ENCODE data around the gene ZRSR2.
A peak's percentile ranks its signal among the peaks of the same experiment; 100 is the strongest.

The ZRSR2 gene

DNA sequence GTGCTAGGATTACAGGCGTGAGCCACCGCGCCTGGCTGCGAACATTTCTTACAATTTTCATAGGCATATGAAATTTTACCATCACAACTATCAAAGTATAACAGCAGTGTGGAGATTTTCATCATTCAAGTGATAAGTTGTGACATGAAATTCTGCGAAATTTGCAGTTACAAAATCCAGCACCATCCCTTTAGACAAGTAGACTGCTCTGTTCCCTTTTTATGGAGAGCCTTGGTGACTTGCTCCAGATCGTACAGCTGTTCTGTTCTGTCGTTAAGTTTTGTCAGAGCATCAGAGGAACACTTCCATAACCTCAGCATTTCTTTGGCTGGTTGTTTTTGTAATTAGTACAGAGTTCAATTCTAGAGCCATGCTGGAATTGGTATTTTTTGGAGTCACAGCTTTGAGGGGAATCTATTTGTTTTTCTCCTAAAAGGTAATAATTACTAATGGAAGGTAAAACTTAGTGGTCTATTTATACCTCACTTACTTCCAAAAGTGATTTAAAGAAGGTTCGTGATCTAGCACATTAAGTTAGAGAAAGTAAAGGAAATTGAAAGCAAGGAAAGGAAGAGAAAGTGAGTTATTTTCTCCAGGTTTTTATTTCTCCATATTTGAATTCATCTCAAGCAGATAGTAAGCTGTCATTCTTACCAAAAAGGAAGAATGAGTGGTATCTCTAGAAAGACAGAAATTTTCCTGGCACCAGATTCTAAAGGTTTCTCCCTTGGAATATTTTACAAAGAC, 22.1 kb downstream of the ZRSR2 start:
- no peak for TF ChIP-seq EP300 (IDR thresholded peaks at IDR 0.05; ENCODE audit: borderline replicate concordance)
- TF ChIP-seq EGR1 (IDR thresholded peaks at IDR 0.05): no peak
- TF ChIP-seq RAD21 (IDR thresholded peaks at IDR 0.05; ENCODE audit: low read depth): no peak
- no peak for TF ChIP-seq TAF1 (IDR thresholded peaks at IDR 0.05; ENCODE audit: low read depth)
- TF ChIP-seq ZBTB7A (IDR thresholded peaks at IDR 0.05; ENCODE audit: low read depth): no peak
- TF ChIP-seq, protein P1, sequence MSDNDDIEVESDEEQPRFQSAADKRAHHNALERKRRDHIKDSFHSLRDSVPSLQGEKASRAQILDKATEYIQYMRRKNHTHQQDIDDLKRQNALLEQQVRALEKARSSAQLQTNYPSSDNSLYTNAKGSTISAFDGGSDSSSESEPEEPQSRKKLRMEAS (IDR thresholded peaks at IDR 0.05): no peak
- no peak for TF ChIP-seq TCF12 (IDR thresholded peaks at IDR 0.05; ENCODE audit: low read depth)
- TF ChIP-seq CREB1 (IDR thresholded peaks at IDR 0.05; ENCODE audit: low read depth): no peak
- no peak for TF ChIP-seq NFIC (IDR thresholded peaks at IDR 0.05)
- TF ChIP-seq, protein P2, sequence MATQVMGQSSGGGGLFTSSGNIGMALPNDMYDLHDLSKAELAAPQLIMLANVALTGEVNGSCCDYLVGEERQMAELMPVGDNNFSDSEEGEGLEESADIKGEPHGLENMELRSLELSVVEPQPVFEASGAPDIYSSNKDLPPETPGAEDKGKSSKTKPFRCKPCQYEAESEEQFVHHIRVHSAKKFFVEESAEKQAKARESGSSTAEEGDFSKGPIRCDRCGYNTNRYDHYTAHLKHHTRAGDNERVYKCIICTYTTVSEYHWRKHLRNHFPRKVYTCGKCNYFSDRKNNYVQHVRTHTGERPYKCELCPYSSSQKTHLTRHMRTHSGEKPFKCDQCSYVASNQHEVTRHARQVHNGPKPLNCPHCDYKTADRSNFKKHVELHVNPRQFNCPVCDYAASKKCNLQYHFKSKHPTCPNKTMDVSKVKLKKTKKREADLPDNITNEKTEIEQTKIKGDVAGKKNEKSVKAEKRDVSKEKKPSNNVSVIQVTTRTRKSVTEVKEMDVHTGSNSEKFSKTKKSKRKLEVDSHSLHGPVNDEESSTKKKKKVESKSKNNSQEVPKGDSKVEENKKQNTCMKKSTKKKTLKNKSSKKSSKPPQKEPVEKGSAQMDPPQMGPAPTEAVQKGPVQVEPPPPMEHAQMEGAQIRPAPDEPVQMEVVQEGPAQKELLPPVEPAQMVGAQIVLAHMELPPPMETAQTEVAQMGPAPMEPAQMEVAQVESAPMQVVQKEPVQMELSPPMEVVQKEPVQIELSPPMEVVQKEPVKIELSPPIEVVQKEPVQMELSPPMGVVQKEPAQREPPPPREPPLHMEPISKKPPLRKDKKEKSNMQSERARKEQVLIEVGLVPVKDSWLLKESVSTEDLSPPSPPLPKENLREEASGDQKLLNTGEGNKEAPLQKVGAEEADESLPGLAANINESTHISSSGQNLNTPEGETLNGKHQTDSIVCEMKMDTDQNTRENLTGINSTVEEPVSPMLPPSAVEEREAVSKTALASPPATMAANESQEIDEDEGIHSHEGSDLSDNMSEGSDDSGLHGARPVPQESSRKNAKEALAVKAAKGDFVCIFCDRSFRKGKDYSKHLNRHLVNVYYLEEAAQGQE (IDR thresholded peaks at IDR 0.05; ENCODE audit: low read depth): no peak
- TF ChIP-seq TEAD4 (IDR thresholded peaks at IDR 0.05): no peak

DNA sequence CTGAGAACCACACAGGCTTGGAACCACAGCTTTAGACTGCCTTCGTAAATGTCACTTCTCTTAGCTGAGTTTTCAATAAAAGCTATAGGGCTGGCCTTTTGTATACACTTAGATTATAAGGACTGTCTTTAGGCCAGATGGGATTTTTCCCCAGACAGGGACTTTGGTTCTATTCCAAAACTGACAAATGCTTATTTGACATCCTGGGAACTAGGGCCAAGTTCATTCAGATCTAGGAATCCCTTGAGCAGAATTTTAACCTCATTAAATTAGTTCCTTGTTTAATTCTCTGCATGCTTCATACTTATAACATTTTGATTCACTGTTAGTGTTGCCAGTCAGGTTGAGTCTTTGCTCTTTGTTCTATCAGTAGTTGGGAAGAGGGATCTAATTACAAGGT, 23.1 kb downstream of the ZRSR2 start:
- TF ChIP-seq FOXM1 (IDR thresholded peaks at IDR 0.05; ENCODE audit: borderline replicate concordance, low read depth) (no peak), TCF12 (IDR thresholded peaks at IDR 0.05; ENCODE audit: low read depth) (no peak), CREB1 (IDR thresholded peaks at IDR 0.05; ENCODE audit: low read depth) (no peak), EGR1 (IDR thresholded peaks at IDR 0.05) (no peak), TEAD4 (IDR thresholded peaks at IDR 0.05) (no peak), ZBTB7A (IDR thresholded peaks at IDR 0.05; ENCODE audit: low read depth) (no peak), EP300 (IDR thresholded peaks at IDR 0.05; ENCODE audit: borderline replicate concordance) (no peak), CEBPB (IDR thresholded peaks at IDR 0.05) (no peak), NFIC (IDR thresholded peaks at IDR 0.05) (no peak), TAF1 (IDR thresholded peaks at IDR 0.05; ENCODE audit: low read depth) (no peak), RAD21 (IDR thresholded peaks at IDR 0.05; ENCODE audit: low read depth) (no peak), YY1 (IDR thresholded peaks at IDR 0.05; ENCODE audit: low read depth) (no peak)
- TF ChIP-seq, protein P2 (IDR thresholded peaks at IDR 0.05; ENCODE audit: low read depth): no peak
- TF ChIP-seq, protein P3, sequence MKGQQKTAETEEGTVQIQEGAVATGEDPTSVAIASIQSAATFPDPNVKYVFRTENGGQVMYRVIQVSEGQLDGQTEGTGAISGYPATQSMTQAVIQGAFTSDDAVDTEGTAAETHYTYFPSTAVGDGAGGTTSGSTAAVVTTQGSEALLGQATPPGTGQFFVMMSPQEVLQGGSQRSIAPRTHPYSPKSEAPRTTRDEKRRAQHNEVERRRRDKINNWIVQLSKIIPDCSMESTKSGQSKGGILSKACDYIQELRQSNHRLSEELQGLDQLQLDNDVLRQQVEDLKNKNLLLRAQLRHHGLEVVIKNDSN (IDR thresholded peaks at IDR 0.05): no peak
- TF ChIP-seq, protein P1 (IDR thresholded peaks at IDR 0.05): no peak

DNA sequence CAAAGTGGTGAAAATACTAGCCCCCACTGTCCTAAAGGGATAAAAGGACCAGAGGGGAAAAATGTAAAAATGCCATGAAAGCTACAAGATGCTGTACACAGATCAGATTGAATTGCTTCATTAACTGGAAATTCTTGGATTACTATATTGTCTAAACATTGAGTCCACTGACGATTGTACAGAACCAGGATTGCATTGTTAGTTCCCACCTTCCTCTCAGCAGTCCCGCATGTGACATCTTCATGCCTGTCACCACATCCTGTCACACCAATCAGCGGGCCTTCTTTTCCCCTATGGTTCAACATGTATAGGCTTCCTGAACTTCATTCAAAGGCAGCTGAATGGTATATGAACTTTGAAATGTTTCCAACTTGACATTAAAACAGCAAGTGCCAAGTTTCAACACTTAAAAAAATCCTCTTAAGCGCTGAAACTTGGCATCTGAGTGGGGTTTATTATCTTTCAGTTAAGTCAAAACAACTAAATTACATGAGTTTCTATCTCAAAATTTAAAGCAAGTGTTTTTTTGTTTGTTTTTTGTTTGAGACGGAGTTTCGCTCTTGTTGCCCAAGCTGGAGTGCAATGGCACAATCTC, 24.6 kb downstream of the ZRSR2 start:
- TF ChIP-seq NFIC (IDR thresholded peaks at IDR 0.05) (no peak), TCF12 (IDR thresholded peaks at IDR 0.05; ENCODE audit: low read depth) (no peak), EP300 (IDR thresholded peaks at IDR 0.05; ENCODE audit: borderline replicate concordance) (no peak), TAF1 (IDR thresholded peaks at IDR 0.05; ENCODE audit: low read depth) (no peak), ZBTB7A (IDR thresholded peaks at IDR 0.05; ENCODE audit: low read depth) (no peak), FOXM1 (IDR thresholded peaks at IDR 0.05; ENCODE audit: borderline replicate concordance, low read depth) (no peak), TEAD4 (IDR thresholded peaks at IDR 0.05) (no peak)
- TF ChIP-seq, protein P2 (IDR thresholded peaks at IDR 0.05; ENCODE audit: low read depth): no peak

DNA sequence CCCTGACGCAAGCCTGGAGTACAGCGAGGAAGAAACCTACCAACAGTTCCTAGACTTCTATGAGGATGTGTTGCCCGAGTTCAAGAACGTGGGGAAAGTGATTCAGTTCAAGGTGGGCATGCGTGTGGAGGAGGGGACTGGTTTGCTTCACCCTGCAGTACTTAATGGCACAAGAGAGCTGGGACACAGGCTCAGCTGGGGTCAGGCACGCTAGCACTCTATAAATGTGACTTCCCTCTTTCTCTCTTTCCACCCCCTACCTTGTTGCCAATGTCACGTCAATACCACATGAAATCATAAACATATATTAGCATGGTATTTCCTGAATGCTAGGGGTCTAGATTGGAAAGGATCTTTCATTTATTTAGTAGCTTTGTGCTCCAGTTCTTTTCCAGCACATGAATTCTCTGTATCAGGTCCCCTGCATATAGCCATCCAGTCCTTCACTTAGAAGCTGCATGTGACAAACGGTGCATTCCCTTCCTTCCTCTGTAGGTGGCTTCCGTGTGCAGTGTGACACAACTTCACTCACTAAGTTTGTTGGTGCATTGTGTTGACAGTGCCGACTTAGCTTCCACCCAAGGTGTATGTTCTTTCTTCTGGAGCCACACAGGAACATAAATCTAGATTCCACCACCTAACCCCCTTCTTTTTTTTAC, 25.6 kb downstream of the ZRSR2 start:
- TF ChIP-seq FOXM1 (IDR thresholded peaks at IDR 0.05; ENCODE audit: borderline replicate concordance, low read depth) (no peak), YY1 (IDR thresholded peaks at IDR 0.05; ENCODE audit: low read depth) (no peak), RAD21 (IDR thresholded peaks at IDR 0.05; ENCODE audit: low read depth) (peak; percentile 37), TCF12 (IDR thresholded peaks at IDR 0.05; ENCODE audit: low read depth) (no peak), TEAD4 (IDR thresholded peaks at IDR 0.05) (no peak), NFIC (IDR thresholded peaks at IDR 0.05) (no peak), EP300 (IDR thresholded peaks at IDR 0.05; ENCODE audit: borderline replicate concordance) (no peak)
